ENCODE results near the gene MAPK12. TPM values are rescaled to one million over a fixed set of nuclear protein-coding genes. Genes with fewer than 3 reads are reported as not detected.

The MAPK12 gene
- total RNA-seq, 1 experiment from 2014 or later, result 86.7 TPM

GRCh38 chr22:50278956-50279619 is 17.6 kb upstream of the MAPK12 start:
- Histone ChIP-seq H3K9me3 (ENCODE audit: control insufficient read depth in 1 of 2, insufficient read depth in 1 of 2, low read depth in 1 of 2, low read length in 2 of 2) (peaks cover 4 to 11% of the 10 kb centered on the region in 2 experiments; a peak in 2 of 4 replicates), H2AFZ (ENCODE audit: low read depth, low read length, poor library complexity, severe bottlenecking) (no peak overlapping the region), H3K79me2 (ENCODE audit: insufficient read depth, low read length) (peaks cover 14% of the 10 kb centered on the region; the same call in 1 of the 2 replicates), H3K4me3 (replicated peaks in 1 of 2; ENCODE audit: low read depth in 1 of 2, low read length in 2 of 2) (no peak overlapping the region), H4K20me1 (ENCODE audit: insufficient read depth) (no peaks in the 10 kb centered on the region), H3K36me3 (ENCODE audit: control insufficient read depth in 1 of 2, insufficient read depth in 2 of 2, low read length in 2 of 2) (peaks cover 29 to 78% of the 10 kb centered on the region in 2 experiments), H3K4me2 (ENCODE audit: low read length) (no peak overlapping the region), H3K9ac (ENCODE audit: low read length) (no peak overlapping the region), H3K4me1 (ENCODE audit: control insufficient read depth in 1 of 2, insufficient read depth in 2 of 2, low read length in 2 of 2) (peaks cover 20 to 41% of the 10 kb centered on the region in 2 experiments), H3K27me3 (ENCODE audit: insufficient read depth, low read length) (no peaks in the 10 kb centered on the region), H3K27ac (ENCODE audit: low read depth, low read length) (peak overlapping the region; percentile 30; the same call in 1 of the 2 replicates), H3K9me2 (ENCODE audit: insufficient read depth) (no peaks in the 10 kb centered on the region)
- no peak for DNase-seq (ENCODE audit: low read depth, low spot score)
- ChIA-PET POLR2A (no interaction called here), CTCF (no interaction called here), RAD21 (ENCODE audit: low non-redundant PET in 1 of 2, low total read pairs in 2 of 2, uncharacterized antibody in 2 of 2, unreplicated experiment in 2 of 2) (no interaction called here)
- no TSS peak for BruUV-seq (replicated peaks)
- no peak for ATAC-seq
- intact Hi-C loops (cut with micrococcal nuclease), result no loop called here
- TF ChIP-seq ATF3 (IDR thresholded peaks at IDR 0.05) (no peak), SRF (IDR thresholded peaks at IDR 0.05; ENCODE audit: low read depth) (no peak), CTCF (IDR thresholded peaks at IDR 0.05 in 2 of 3, conservative IDR thresholded peaks at IDR 0.05 in 1 of 3; ENCODE audit: borderline replicate concordance in 1 of 3, insufficient read depth in 1 of 3, low read depth in 2 of 3, low read length in 2 of 3) (no peak), RAD21 (IDR thresholded peaks at IDR 0.05; ENCODE audit: low read depth) (no peak), ELF1 (IDR thresholded peaks at IDR 0.05; ENCODE audit: borderline replicate concordance, low read depth) (no peak), POLR2AphosphoS5 (IDR thresholded peaks at IDR 0.05; ENCODE audit: low read depth, low read length) (no peak), TCF7L2 (IDR thresholded peaks at IDR 0.05; ENCODE audit: borderline replicate concordance, extremely low read depth, insufficient read depth, insufficient read length) (no peak), CEBPB (IDR thresholded peaks at IDR 0.05; ENCODE audit: low read depth) (no peak), POLR2A (IDR thresholded peaks at IDR 0.05; ENCODE audit: borderline replicate concordance, extremely low read depth, insufficient read depth, insufficient read length) (no peak), CBX3 (IDR thresholded peaks at IDR 0.05; ENCODE audit: low read depth) (no peak), ZNF274 (IDR thresholded peaks at IDR 0.05; ENCODE audit: low read depth, low read length) (no peak), EZH2phosphoT487 (IDR thresholded peaks at IDR 0.05; ENCODE audit: borderline replicate concordance) (no peak), JUND (IDR thresholded peaks at IDR 0.05) (no peak), ZFX (IDR thresholded peaks at IDR 0.05) (no peak), ZBTB33 (IDR thresholded peaks at IDR 0.05; ENCODE audit: extremely low read depth, insufficient replicate concordance, low read length) (no peak), REST (IDR thresholded peaks at IDR 0.05; ENCODE audit: low read depth) (no peak), SIN3A (IDR thresholded peaks at IDR 0.05; ENCODE audit: low read depth) (no peak)
